H9 (cell line): Measurements from ENCODE around the gene FAXDC2. TPM values are rescaled to one million over a fixed set of nuclear protein-coding genes. Genes with fewer than 3 reads are reported as not detected.

Experiments used
- DNase-seq: peaks from one replicate; pipeline ENCODE4 v3.0.0-alpha.2; 2017
- H2AFZ ChIP-seq: one replicate; pipeline ENCODE4 v1.6.1; 2013; ENCODE audit warnings: mild to moderate bottlenecking, low read length, control low read depth, moderate library complexity
- H2AK5ac ChIP-seq: 2 replicates; pipeline ENCODE4 v1.6.1; 2013; ENCODE audit warnings: low read length, control low read depth, mixed read lengths; ENCODE audit not compliant: insufficient read length
- H2BK120ac ChIP-seq: one replicate; pipeline ENCODE4 v1.6.1; 2013; ENCODE audit warnings: low read depth, mild to moderate bottlenecking, low read length, control low read depth, inconsistent platforms; ENCODE audit not compliant: poor library complexity, severe bottlenecking
- H2BK12ac ChIP-seq: 2 replicates; pipeline ENCODE4 v1.6.1; 2013; ENCODE audit warnings: low read length, control low read depth, mixed read lengths, low read depth; ENCODE audit not compliant: insufficient read length
- H2BK15ac ChIP-seq: 2 replicates; pipeline ENCODE4 v1.6.1; 2013; ENCODE audit warnings: low read depth, low read length, control low read depth
- H2BK20ac ChIP-seq: one replicate; pipeline ENCODE4 v1.6.1; 2013; ENCODE audit warnings: low read depth, mild to moderate bottlenecking, low read length, control low read depth, inconsistent platforms; ENCODE audit not compliant: poor library complexity, severe bottlenecking
- H2BK5ac ChIP-seq: 2 replicates; pipeline ENCODE4 v1.6.1; 2013; ENCODE audit warnings: low read length, control low read depth, mixed read lengths; ENCODE audit not compliant: insufficient read length
- H3K14ac ChIP-seq: 2 replicates; pipeline ENCODE4 v1.6.1; 2013; ENCODE audit warnings: low read length, control low read depth; ENCODE audit not compliant: insufficient read depth
- H3K18ac ChIP-seq: 2 replicates; pipeline ENCODE4 v1.6.1; 2013; ENCODE audit warnings: low read depth, mild to moderate bottlenecking, mixed read lengths, low read length, control low read depth; ENCODE audit not compliant: insufficient read length
- H3K23ac ChIP-seq: 2 replicates; pipeline ENCODE4 v1.6.1; 2013; ENCODE audit warnings: low read length, control low read depth, mixed read lengths, low read depth; ENCODE audit not compliant: insufficient read length
- H3K23me2 ChIP-seq: 2 replicates; pipeline ENCODE4 v1.6.1; 2013; ENCODE audit warnings: low read depth, mild to moderate bottlenecking, mixed read lengths, low read length, control low read depth; ENCODE audit not compliant: insufficient read length, poor library complexity, severe bottlenecking
- H3K27ac ChIP-seq: 2 replicates; pipeline ENCODE4 v1.5.1; 2013; ENCODE audit warnings: low read length, control low read depth, mixed read lengths, low read depth; ENCODE audit not compliant: insufficient read length
- H3K27me3 ChIP-seq: 2 replicates; pipeline ENCODE4 v1.6.1; 2013; ENCODE audit warnings: low read length, control low read depth, inconsistent platforms; ENCODE audit not compliant: insufficient read depth
- H3K4ac ChIP-seq: 2 replicates; pipeline ENCODE4 v1.6.1; 2013; ENCODE audit warnings: low read depth, mild to moderate bottlenecking, control low read depth, inconsistent platforms, low read length, moderate library complexity
- H3K4me1 ChIP-seq: 2 replicates; pipeline ENCODE4 v1.6.1; 2013; ENCODE audit warnings: low read length, control low read depth, inconsistent platforms; ENCODE audit not compliant: insufficient read depth
- H3K4me2 ChIP-seq: 2 replicates; pipeline ENCODE4 v1.6.1; 2013; ENCODE audit warnings: low read length, control low read depth, mixed read lengths; ENCODE audit not compliant: insufficient read length, insufficient read depth
- H3K56ac ChIP-seq: 2 replicates; pipeline ENCODE4 v1.6.1; 2013; ENCODE audit warnings: low read depth, mild to moderate bottlenecking, mixed read lengths, low read length, control low read depth; ENCODE audit not compliant: insufficient read length
- H3K79me1 ChIP-seq: 2 replicates; pipeline ENCODE4 v1.6.1; 2013; ENCODE audit warnings: low read depth, mild to moderate bottlenecking, moderate library complexity, low read length, control low read depth, inconsistent platforms; ENCODE audit not compliant: insufficient read depth, poor library complexity, severe bottlenecking
- H3K79me2 ChIP-seq: 2 replicates; pipeline ENCODE4 v1.6.1; 2013; ENCODE audit warnings: low read length, control low read depth, inconsistent platforms; ENCODE audit not compliant: insufficient read depth
- H3K9ac ChIP-seq: 2 replicates; pipeline ENCODE4 v1.6.1; 2013; ENCODE audit warnings: low read length, control low read depth, mixed read lengths; ENCODE audit not compliant: insufficient read length; ENCODE audit errors: extremely low read depth
- H3K9me3 ChIP-seq: one replicate; pipeline ENCODE4 v1.6.1; 2013; ENCODE audit warnings: low read depth, low read length, inconsistent platforms; ENCODE audit not compliant: control insufficient read depth
- H3T11ph ChIP-seq: one replicate; pipeline ENCODE4 v1.6.1; 2013; ENCODE audit warnings: mild to moderate bottlenecking, low read length, control low read depth, inconsistent platforms
- H4K20me1 ChIP-seq: one replicate; pipeline ENCODE4 v1.6.1; 2013; ENCODE audit not compliant: control insufficient read depth, insufficient read length, insufficient read depth
- H4K5ac ChIP-seq: 2 replicates; pipeline ENCODE4 v1.6.1; 2013; ENCODE audit warnings: low read depth, mild to moderate bottlenecking, mixed read lengths, low read length, control low read depth; ENCODE audit not compliant: insufficient read length
- H4K8ac ChIP-seq: replicated peaks from 2 replicates; pipeline ENCODE4 v1.6.1; 2013; ENCODE audit warnings: low read length, control low read depth, mixed read lengths, low read depth; ENCODE audit not compliant: insufficient read length
- H4K91ac ChIP-seq: 2 replicates; pipeline ENCODE4 v1.6.1; 2013; ENCODE audit warnings: low read depth, mild to moderate bottlenecking, moderate library complexity, mixed read lengths, low read length, control low read depth; ENCODE audit not compliant: insufficient read length
- H3K27ac Mint-ChIP-seq, 3 experiments: 2 replicates in 2 of 3; 3 replicates in 1 of 3; pipeline ENCODE4 v1.8.0; 2020 to 2021; ENCODE audit warnings: mixed read lengths in 3 of 3, mild to moderate bottlenecking in 1 of 3, moderate library complexity in 1 of 3
- H3K27me3 Mint-ChIP-seq: 2 replicates; pipeline ENCODE4 v1.8.0; 2021; ENCODE audit warnings: low read depth, mild to moderate bottlenecking, moderate library complexity, mixed read lengths
- H3K36me3 Mint-ChIP-seq, 3 experiments: 2 replicates in 2 of 3; 3 replicates in 1 of 3; pipeline ENCODE4 v1.8.0; 2020 to 2021; ENCODE audit warnings: low read depth in 3 of 3, mixed read lengths in 3 of 3; ENCODE audit not compliant: insufficient read depth in 1 of 3
- H3K4me1 Mint-ChIP-seq, 2 experiments: 2 replicates each; pipeline ENCODE4 v1.8.0; 2020; ENCODE audit warnings: mixed read lengths in 2 of 2
- H3K4me3 Mint-ChIP-seq, 2 experiments: 2 replicates in 1 of 2; 3 replicates in 1 of 2; pipeline ENCODE4 v1.8.0; 2020 to 2021; ENCODE audit warnings: mild to moderate bottlenecking in 2 of 2, mixed read lengths in 2 of 2, moderate library complexity in 1 of 2
- H3K9me3 Mint-ChIP-seq, 2 experiments: 2 replicates in 1 of 2; 3 replicates in 1 of 2; pipeline ENCODE4 v1.8.0; 2020; ENCODE audit warnings: mild to moderate bottlenecking in 2 of 2, mixed read lengths in 2 of 2, moderate library complexity in 1 of 2
- WGBS: extraction: QIAGEN DNeasy Blood & Tissue Kit; methylation state at CpG from one replicate; pipeline ENCODE4 v1.1.7; 2013; ENCODE audit warnings: missing lambda C conversion rate, low lambda C conversion rate, mixed read lengths; ENCODE audit not compliant: insufficient read length; ENCODE audit errors: extremely low coverage; 5-methylcytosine and 5-hydroxymethylcytosine counted together
- total RNA-seq: library from RNA; stranded (reverse); gene quantifications from 2 replicates; pipeline ENCODE4 v1.2.1, GENCODE V29; 2021
- TF ChIP-seq, protein P1 (sequence below): fragments of 200-600 bp; sonication (generic); conservative IDR thresholded peaks from 3 replicates; pipeline ENCODE4 v1.8.0; 2021; ENCODE audit warnings: antibody characterized with exemption, mild to moderate bottlenecking

Gene FAXDC2
- total RNA-seq, 1 experiment from 2014 or later = 3.0 TPM

DNA sequence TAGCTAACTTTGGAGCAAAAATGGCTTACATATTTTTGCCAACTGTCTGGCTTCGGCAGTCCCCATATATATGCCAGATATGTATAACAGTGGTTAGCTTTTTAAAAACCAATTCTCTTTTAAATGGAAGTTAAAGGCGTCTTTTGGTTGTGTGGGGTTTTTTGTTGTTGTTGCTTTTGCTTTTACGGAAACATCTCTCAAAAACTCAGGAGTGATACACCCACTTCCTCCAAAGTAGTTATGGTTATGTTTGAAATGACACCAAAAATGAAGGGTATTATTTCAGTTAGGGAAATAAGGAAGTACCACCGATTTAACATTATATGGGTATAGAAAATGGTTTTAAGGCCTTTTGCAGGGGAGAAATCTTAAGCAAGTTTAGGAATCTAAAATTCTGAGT lies 10.4 kb upstream of the FAXDC2 start:
- peaks cover 19% of the 10 kb centered on the region for H3K23me2 ChIP-seq
- no peak overlapping the region for H3K9ac ChIP-seq
- no peak overlapping the region for H2BK20ac ChIP-seq
- Mint-ChIP-seq H3K9me3 (no peaks in the 10 kb centered on the region), H3K4me3 (0 out of 5 replicates have a peak overlapping the region, but pooled peaks of 1 of the 2 experiments have one; percentile 87), H3K27me3 (no peaks in the 10 kb centered on the region; the same call in 1 of the 2 replicates), H3K27ac (peak overlapping the region in 1 of 3 experiments; percentile 2; a peak in 2 of 7 replicates), H3K36me3 (peaks cover 21 to 33% (median 30%) of the 10 kb centered on the region in 3 experiments), H3K4me1 (peaks cover 24 to 26% of the 10 kb centered on the region in 2 experiments)
- H3T11ph ChIP-seq = no peak overlapping the region
- H4K20me1 ChIP-seq = no peaks in the 10 kb centered on the region
- DNase-seq = no peak
- no peak overlapping the region for H2BK15ac ChIP-seq
- H4K8ac ChIP-seq = no peak overlapping the region
- WGBS = no CpG with 5 or more reads among the region's 4 CpGs
- no peaks in the 10 kb centered on the region for H3K27me3 ChIP-seq
- peak overlapping the region; percentile 97 for H3K4me2 ChIP-seq
- H4K91ac ChIP-seq = no peak overlapping the region
- TF ChIP-seq, protein P1, sequence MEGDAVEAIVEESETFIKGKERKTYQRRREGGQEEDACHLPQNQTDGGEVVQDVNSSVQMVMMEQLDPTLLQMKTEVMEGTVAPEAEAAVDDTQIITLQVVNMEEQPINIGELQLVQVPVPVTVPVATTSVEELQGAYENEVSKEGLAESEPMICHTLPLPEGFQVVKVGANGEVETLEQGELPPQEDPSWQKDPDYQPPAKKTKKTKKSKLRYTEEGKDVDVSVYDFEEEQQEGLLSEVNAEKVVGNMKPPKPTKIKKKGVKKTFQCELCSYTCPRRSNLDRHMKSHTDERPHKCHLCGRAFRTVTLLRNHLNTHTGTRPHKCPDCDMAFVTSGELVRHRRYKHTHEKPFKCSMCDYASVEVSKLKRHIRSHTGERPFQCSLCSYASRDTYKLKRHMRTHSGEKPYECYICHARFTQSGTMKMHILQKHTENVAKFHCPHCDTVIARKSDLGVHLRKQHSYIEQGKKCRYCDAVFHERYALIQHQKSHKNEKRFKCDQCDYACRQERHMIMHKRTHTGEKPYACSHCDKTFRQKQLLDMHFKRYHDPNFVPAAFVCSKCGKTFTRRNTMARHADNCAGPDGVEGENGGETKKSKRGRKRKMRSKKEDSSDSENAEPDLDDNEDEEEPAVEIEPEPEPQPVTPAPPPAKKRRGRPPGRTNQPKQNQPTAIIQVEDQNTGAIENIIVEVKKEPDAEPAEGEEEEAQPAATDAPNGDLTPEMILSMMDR = no peak
- H3K79me2 ChIP-seq = peaks cover 29% of the 10 kb centered on the region
- H3K56ac ChIP-seq = no peak overlapping the region
- no peak overlapping the region for H3K14ac ChIP-seq
- H3K79me1 ChIP-seq = peaks cover 5% of the 10 kb centered on the region
- no peak overlapping the region for H2BK12ac ChIP-seq
- H2AFZ ChIP-seq = no peak overlapping the region
- no peak overlapping the region for H3K27ac ChIP-seq
- H2BK120ac ChIP-seq = no peak overlapping the region
- H3K4me1 ChIP-seq = peaks cover 9% of the 10 kb centered on the region
- no peak overlapping the region for H4K5ac ChIP-seq
- H3K9me3 ChIP-seq = no peaks in the 10 kb centered on the region
- H3K4ac ChIP-seq = no peak overlapping the region
- no peak overlapping the region for H2BK5ac ChIP-seq
- no peak overlapping the region for H2AK5ac ChIP-seq
- H3K18ac ChIP-seq = no peak overlapping the region
- H3K23ac ChIP-seq = no peak overlapping the region
